ENCODE measurements around the gene CENPX. TPM values are rescaled to one million over a fixed set of nuclear protein-coding genes. Genes with fewer than 3 reads are reported as not detected.

CENPX gene
- total and polyA plus RNA-seq, 2 of the 13 experiments (the other 11 are each of a cell fraction or from before 2014, with no cell fraction given): 92.7 to 170 TPM

DNA sequence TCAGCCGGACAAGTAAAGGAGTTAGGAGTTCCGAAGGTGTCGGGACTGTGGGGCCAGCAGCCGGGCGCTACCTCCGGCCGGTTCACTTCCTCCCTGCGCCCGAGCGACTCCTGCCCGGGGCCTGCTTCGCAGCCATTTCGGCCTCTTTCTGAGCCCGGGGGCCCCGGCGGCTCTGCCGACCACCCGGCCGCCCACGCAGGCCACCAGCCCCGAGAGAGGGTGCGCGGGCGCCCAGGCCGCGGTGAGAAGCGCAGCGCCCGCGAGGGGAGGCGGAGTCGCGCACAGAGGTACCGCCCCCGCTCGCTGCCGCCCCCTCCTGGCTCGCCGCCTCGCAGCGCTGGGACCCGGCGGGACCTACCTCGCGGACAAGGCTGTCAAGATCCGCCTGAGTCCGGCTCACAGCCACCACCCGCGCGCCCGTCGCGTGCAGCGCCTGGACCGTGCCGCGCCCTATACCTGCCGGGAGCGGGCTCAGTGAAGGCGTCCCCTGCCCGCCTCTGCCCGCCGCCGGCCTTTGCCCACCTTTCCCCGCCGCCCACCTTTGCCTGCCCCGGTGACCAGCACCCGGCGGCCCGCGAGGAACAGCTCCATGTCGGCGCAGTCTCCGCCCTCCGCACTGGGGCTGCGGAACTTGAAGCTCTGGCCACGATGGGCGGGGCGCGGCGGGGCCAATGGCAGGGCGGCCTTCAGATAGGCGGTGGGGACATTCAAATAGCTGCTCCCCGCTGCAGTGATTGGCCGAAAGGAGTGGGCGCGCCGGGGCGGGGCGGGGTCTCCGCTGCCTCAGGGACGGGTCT, 14.6 kb upstream of the CENPX start, which contains the start of gene DCXR (continued):
- TF ChIP-seq, protein P1, sequence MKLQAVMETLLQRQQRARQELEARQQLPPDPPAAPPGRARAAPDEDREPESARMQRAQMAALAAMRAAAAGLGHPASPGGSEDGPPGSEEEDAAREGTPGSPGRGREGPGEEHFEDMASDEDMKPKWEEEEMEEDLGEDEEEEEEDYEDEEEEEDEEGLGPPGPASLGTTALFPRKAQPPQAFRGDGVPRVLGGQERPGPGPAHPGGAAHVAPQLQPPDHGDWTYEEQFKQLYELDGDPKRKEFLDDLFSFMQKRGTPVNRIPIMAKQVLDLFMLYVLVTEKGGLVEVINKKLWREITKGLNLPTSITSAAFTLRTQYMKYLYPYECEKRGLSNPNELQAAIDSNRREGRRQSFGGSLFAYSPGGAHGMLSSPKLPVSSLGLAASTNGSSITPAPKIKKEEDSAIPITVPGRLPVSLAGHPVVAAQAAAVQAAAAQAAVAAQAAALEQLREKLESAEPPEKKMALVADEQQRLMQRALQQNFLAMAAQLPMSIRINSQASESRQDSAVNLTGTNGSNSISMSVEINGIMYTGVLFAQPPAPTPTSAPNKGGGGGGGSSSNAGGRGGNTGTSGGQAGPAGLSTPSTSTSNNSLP (IDR thresholded peaks at IDR 0.05; ENCODE audit: low read depth, low read length): 0 out of 2 replicates have a peak, but pooled peaks have one; percentile 11
- TF ChIP-seq, protein P2, sequence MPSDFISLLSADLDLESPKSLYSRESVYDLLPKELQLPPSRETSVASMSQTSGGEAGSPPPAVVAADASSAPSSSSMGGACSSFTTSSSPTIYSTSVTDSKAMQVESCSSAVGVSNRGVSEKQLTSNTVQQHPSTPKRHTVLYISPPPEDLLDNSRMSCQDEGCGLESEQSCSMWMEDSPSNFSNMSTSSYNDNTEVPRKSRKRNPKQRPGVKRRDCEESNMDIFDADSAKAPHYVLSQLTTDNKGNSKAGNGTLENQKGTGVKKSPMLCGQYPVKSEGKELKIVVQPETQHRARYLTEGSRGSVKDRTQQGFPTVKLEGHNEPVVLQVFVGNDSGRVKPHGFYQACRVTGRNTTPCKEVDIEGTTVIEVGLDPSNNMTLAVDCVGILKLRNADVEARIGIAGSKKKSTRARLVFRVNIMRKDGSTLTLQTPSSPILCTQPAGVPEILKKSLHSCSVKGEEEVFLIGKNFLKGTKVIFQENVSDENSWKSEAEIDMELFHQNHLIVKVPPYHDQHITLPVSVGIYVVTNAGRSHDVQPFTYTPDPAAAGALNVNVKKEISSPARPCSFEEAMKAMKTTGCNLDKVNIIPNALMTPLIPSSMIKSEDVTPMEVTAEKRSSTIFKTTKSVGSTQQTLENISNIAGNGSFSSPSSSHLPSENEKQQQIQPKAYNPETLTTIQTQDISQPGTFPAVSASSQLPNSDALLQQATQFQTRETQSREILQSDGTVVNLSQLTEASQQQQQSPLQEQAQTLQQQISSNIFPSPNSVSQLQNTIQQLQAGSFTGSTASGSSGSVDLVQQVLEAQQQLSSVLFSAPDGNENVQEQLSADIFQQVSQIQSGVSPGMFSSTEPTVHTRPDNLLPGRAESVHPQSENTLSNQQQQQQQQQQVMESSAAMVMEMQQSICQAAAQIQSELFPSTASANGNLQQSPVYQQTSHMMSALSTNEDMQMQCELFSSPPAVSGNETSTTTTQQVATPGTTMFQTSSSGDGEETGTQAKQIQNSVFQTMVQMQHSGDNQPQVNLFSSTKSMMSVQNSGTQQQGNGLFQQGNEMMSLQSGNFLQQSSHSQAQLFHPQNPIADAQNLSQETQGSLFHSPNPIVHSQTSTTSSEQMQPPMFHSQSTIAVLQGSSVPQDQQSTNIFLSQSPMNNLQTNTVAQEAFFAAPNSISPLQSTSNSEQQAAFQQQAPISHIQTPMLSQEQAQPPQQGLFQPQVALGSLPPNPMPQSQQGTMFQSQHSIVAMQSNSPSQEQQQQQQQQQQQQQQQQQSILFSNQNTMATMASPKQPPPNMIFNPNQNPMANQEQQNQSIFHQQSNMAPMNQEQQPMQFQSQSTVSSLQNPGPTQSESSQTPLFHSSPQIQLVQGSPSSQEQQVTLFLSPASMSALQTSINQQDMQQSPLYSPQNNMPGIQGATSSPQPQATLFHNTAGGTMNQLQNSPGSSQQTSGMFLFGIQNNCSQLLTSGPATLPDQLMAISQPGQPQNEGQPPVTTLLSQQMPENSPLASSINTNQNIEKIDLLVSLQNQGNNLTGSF (CRISPR knock-in tag; IDR thresholded peaks at IDR 0.05): no peak
- TF ChIP-seq, protein P3, sequence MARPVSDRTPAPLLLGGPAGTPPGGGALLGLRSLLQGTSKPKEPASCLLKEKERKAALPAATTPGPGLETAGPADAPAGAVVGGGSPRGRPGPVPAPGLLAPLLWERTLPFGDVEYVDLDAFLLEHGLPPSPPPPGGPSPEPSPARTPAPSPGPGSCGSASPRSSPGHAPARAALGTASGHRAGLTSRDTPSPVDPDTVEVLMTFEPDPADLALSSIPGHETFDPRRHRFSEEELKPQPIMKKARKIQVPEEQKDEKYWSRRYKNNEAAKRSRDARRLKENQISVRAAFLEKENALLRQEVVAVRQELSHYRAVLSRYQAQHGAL (CRISPR knock-in tag; IDR thresholded peaks at IDR 0.05; ENCODE audit: not compliant biosample characterization): no peak
- TF ChIP-seq HOXA5 (CRISPR knock-in tag; IDR thresholded peaks at IDR 0.05): 0 out of 2 replicates have a peak, but pooled peaks have one; percentile 50
- peak; percentile 99 for TF ChIP-seq RBFOX2 (IDR thresholded peaks at IDR 0.05; ENCODE audit: low read depth, low read length)
- peak; percentile 98 for TF ChIP-seq XRCC5 (optimal IDR thresholded peaks at IDR 0.05; ENCODE audit: low read length)
- 0 out of 2 replicates have a peak, but pooled peaks have one; percentile 37 for TF ChIP-seq PAX8 (CRISPR knock-in tag; IDR thresholded peaks at IDR 0.05; ENCODE audit: borderline replicate concordance)
- TF ChIP-seq MED13 (CRISPR knock-in tag; IDR thresholded peaks at IDR 0.05): 0 out of 2 replicates have a peak, but pooled peaks have one; percentile 40
- TF ChIP-seq SKI (IDR thresholded peaks at IDR 0.05; ENCODE audit: partially characterized antibody): peak; percentile 83
- TF ChIP-seq, protein P4, sequence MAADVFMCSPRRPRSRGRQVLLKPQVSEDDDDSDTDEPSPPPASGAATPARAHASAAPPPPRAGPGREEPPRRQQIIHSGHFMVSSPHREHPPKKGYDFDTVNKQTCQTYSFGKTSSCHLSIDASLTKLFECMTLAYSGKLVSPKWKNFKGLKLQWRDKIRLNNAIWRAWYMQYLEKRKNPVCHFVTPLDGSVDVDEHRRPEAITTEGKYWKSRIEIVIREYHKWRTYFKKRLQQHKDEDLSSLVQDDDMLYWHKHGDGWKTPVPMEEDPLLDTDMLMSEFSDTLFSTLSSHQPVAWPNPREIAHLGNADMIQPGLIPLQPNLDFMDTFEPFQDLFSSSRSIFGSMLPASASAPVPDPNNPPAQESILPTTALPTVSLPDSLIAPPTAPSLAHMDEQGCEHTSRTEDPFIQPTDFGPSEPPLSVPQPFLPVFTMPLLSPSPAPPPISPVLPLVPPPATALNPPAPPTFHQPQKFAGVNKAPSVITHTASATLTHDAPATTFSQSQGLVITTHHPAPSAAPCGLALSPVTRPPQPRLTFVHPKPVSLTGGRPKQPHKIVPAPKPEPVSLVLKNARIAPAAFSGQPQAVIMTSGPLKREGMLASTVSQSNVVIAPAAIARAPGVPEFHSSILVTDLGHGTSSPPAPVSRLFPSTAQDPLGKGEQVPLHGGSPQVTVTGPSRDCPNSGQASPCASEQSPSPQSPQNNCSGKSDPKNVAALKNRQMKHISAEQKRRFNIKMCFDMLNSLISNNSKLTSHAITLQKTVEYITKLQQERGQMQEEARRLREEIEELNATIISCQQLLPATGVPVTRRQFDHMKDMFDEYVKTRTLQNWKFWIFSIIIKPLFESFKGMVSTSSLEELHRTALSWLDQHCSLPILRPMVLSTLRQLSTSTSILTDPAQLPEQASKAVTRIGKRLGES (CRISPR knock-in tag; IDR thresholded peaks at IDR 0.05; ENCODE audit: borderline replicate concordance): no peak
- TF ChIP-seq HES4 (CRISPR knock-in tag; IDR thresholded peaks at IDR 0.05; ENCODE audit: borderline replicate concordance): peak; percentile 81
- peak; percentile 81 for TF ChIP-seq POGZ (CRISPR knock-in tag; IDR thresholded peaks at IDR 0.05)
- TF ChIP-seq, protein P5, sequence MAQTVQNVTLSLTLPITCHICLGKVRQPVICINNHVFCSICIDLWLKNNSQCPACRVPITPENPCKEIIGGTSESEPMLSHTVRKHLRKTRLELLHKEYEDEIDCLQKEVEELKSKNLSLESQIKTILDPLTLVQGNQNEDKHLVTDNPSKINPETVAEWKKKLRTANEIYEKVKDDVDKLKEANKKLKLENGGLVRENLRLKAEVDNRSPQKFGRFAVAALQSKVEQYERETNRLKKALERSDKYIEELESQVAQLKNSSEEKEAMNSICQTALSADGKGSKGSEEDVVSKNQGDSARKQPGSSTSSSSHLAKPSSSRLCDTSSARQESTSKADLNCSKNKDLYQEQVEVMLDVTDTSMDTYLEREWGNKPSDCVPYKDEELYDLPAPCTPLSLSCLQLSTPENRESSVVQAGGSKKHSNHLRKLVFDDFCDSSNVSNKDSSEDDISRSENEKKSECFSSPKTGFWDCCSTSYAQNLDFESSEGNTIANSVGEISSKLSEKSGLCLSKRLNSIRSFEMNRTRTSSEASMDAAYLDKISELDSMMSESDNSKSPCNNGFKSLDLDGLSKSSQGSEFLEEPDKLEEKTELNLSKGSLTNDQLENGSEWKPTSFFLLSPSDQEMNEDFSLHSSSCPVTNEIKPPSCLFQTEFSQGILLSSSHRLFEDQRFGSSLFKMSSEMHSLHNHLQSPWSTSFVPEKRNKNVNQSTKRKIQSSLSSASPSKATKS (CRISPR knock-in tag; IDR thresholded peaks at IDR 0.05): no peak

Measured in HepG2 (cell line).